Activated CD4-positive, alpha-beta T cell treated with anti-CD3 and anti-CD28 coated beads for 36 hours (primary cell): ENCODE measurements around the gene ALMS1. TPM values are rescaled to one million over a fixed set of nuclear protein-coding genes. Genes with fewer than 3 reads are reported as not detected.

Experiments
- ATAC-seq: fragments of 200-7000 bp; cut with Tn5 transposase; one replicate; pipeline ENCODE4 v1.10.0; 2021; ENCODE audit warnings: mild to moderate bottlenecking, moderate library complexity
- CTCF ChIA-PET: fragments of 350-600 bp; sonication (Branson Sonifier 250); formaldehyde crosslinking; loops from one replicate; lab custom pipeline; 2021; ENCODE audit warnings: antibody characterized with exemption; lab: Charles Lee
- POLR2A ChIA-PET: fragments of 350-600 bp; sonication (Branson Sonifier 250); formaldehyde crosslinking; loops from one replicate; lab custom pipeline; 2021; ENCODE audit warnings: antibody characterized with exemption, inconsistent platforms; lab: Charles Lee
- DNase-seq: peaks from one replicate; pipeline ENCODE4 v3.0.0-alpha.2; 2020
- H3K27ac Mint-ChIP-seq: one replicate; pipeline ENCODE4 v1.8.0; 2021; ENCODE audit warnings: mixed read lengths
- H3K27me3 Mint-ChIP-seq: one replicate; pipeline ENCODE4 v1.8.0; 2021; ENCODE audit warnings: mixed read lengths
- H3K36me3 Mint-ChIP-seq: one replicate; pipeline ENCODE4 v1.8.0; 2021; ENCODE audit warnings: low read depth, mixed read lengths
- H3K4me1 Mint-ChIP-seq: one replicate; pipeline ENCODE4 v1.8.0; 2021; ENCODE audit warnings: mixed read lengths
- H3K4me3 Mint-ChIP-seq: one replicate; pipeline ENCODE4 v1.8.0; 2021; ENCODE audit warnings: mild to moderate bottlenecking, moderate library complexity, mixed read lengths
- H3K9me3 Mint-ChIP-seq: one replicate; pipeline ENCODE4 v1.8.0; 2021; ENCODE audit warnings: low read depth, mixed read lengths
- intact Hi-C, 2 experiments: fragments of 100-400 bp; cut with DNase I in 1 of 2; cut with micrococcal nuclease in 1 of 2; formaldehyde crosslinking; loops; one replicate each; pipeline versions ENCODE4 v1.14.2 to v1.15.1; 2022 to 2024; cut with DNase I, micrococcal nuclease
- total RNA-seq, 2 experiments: library from RNA; stranded (reverse); gene quantifications; one replicate each; pipeline ENCODE4 v1.2.3, GENCODE V29; 2021

Gene ALMS1
- total RNA-seq, 2 experiments from 2014 or later: 19.2 to 24.0 TPM

GRCh38 chr2:73403237-73403636 lies 17.6 kb downstream of the ALMS1 start:
- no peaks in the 10 kb centered on the region for H3K27me3 Mint-ChIP-seq
- intact Hi-C loops: no loop called here
- ATAC-seq (no peak), DNase-seq (no peak)
- no peak overlapping the region for H3K4me3 Mint-ChIP-seq
- H3K4me1 Mint-ChIP-seq: peaks cover 6% of the 10 kb centered on the region
- H3K27ac Mint-ChIP-seq: no peak overlapping the region
- H3K9me3 Mint-ChIP-seq: peaks cover 29% of the 10 kb centered on the region
- CTCF ChIA-PET: no interaction called here
- POLR2A ChIA-PET: no interaction called here
- H3K36me3 Mint-ChIP-seq: peaks cover 58% of the 10 kb centered on the region

GRCh38 chr2:73404409-73404808 lies 18.8 kb downstream of the ALMS1 start:
- H3K4me3 Mint-ChIP-seq: no peak overlapping the region
- DNase-seq: no peak
- CTCF ChIA-PET: no interaction called here
- POLR2A ChIA-PET: no interaction called here
- intact Hi-C loops: no loop called here
- H3K36me3 Mint-ChIP-seq: peaks cover 49% of the 10 kb centered on the region
- peaks cover 6% of the 10 kb centered on the region for H3K4me1 Mint-ChIP-seq
- H3K27me3 Mint-ChIP-seq: no peaks in the 10 kb centered on the region
- ATAC-seq: no peak
- H3K27ac Mint-ChIP-seq: no peak overlapping the region
- peaks cover 24% of the 10 kb centered on the region for H3K9me3 Mint-ChIP-seq

GRCh38 chr2:73406996-73407395 lies 21.4 kb downstream of the ALMS1 start:
- intact Hi-C loops: no loop called here
- H3K4me1 Mint-ChIP-seq: peaks cover 3% of the 10 kb centered on the region
- no peaks in the 10 kb centered on the region for H3K27me3 Mint-ChIP-seq
- POLR2A ChIA-PET: no interaction called here
- H3K36me3 Mint-ChIP-seq: peaks cover 34% of the 10 kb centered on the region
- no peak overlapping the region for H3K4me3 Mint-ChIP-seq
- ATAC-seq (no peak), DNase-seq (no peak)
- CTCF ChIA-PET: no interaction called here
- H3K27ac Mint-ChIP-seq: no peak overlapping the region
- peaks cover 21% of the 10 kb centered on the region for H3K9me3 Mint-ChIP-seq

- Mint-ChIP-seq H3K27me3 (no peaks in the 10 kb centered on the region), H3K36me3 (peaks cover 24% of the 10 kb centered on the region), H3K27ac (no peak overlapping the region), H3K9me3 (peaks cover 14% of the 10 kb centered on the region), H3K4me1 (peaks cover 3% of the 10 kb centered on the region), H3K4me3 (no peak overlapping the region)
- ATAC-seq: no peak
- ChIA-PET CTCF (interaction anchor here (1.4 kb wide), 1 partner anchor 11 kb away, joined by 4 read pairs; no protein-coding TSS in a partner anchor), POLR2A (interaction anchor here (0.7 kb wide), 1 partner anchor 89 kb away, joined by 3 read pairs; no protein-coding TSS in a partner anchor)
- intact Hi-C loops: no loop called here
- DNase-seq: no peak
Measured at GRCh38 chr2:73408198-73408597, 22.6 kb downstream of the ALMS1 start.

GRCh38 chr2:73414696-73415095 lies 29.1 kb downstream of the ALMS1 start:
- Mint-ChIP-seq H3K36me3 (peaks cover 7% of the 10 kb centered on the region), H3K27me3 (no peaks in the 10 kb centered on the region), H3K9me3 (no peaks in the 10 kb centered on the region), H3K4me3 (no peak overlapping the region), H3K4me1 (peaks cover 8% of the 10 kb centered on the region), H3K27ac (no peak overlapping the region)
- intact Hi-C loops: no loop called here
- ATAC-seq: no peak
- POLR2A ChIA-PET: no interaction called here
- CTCF ChIA-PET: no interaction called here
- DNase-seq: no peak

- no peak for DNase-seq
- no peaks in the 10 kb centered on the region for H3K9me3 Mint-ChIP-seq
- POLR2A ChIA-PET: no interaction called here
- no peak overlapping the region for H3K4me3 Mint-ChIP-seq
- H3K27me3 Mint-ChIP-seq: no peaks in the 10 kb centered on the region
- CTCF ChIA-PET: no interaction called here
- peaks cover 11% of the 10 kb centered on the region for H3K36me3 Mint-ChIP-seq
- H3K4me1 Mint-ChIP-seq: peaks cover 8% of the 10 kb centered on the region
- no peak for ATAC-seq
- intact Hi-C loops: no loop called here
- H3K27ac Mint-ChIP-seq: no peak overlapping the region
Measured at GRCh38 chr2:73415906-73416305, 30.3 kb downstream of the ALMS1 start.

GRCh38 chr2:73418343-73418742 lies 32.7 kb downstream of the ALMS1 start:
- ChIA-PET CTCF (interaction anchor here (1.2 kb wide), 1 partner anchor 102 kb away, joined by 3 read pairs; no protein-coding TSS in a partner anchor), POLR2A (interaction anchor here (0.5 kb wide), 1 partner anchor 58 kb away, joined by 5 read pairs; no protein-coding TSS in a partner anchor)
- Mint-ChIP-seq H3K4me3 (no peak overlapping the region), H3K4me1 (peaks cover 8% of the 10 kb centered on the region), H3K27ac (no peak overlapping the region), H3K27me3 (no peaks in the 10 kb centered on the region), H3K9me3 (no peaks in the 10 kb centered on the region), H3K36me3 (peaks cover 9% of the 10 kb centered on the region)
- intact Hi-C loops: no loop called here
- ATAC-seq: no peak
- no peak for DNase-seq

GRCh38 chr2:73423913-73424312 lies 38.3 kb downstream of the ALMS1 start:
- no peak overlapping the region for H3K4me3 Mint-ChIP-seq
- ChIA-PET CTCF (no interaction called here), POLR2A (no interaction called here)
- H3K27ac Mint-ChIP-seq: no peak overlapping the region
- intact Hi-C loops: no loop called here
- peaks cover 26% of the 10 kb centered on the region for H3K36me3 Mint-ChIP-seq
- H3K27me3 Mint-ChIP-seq: no peaks in the 10 kb centered on the region
- H3K4me1 Mint-ChIP-seq: no peaks in the 10 kb centered on the region
- ATAC-seq (no peak), DNase-seq (no peak)
- H3K9me3 Mint-ChIP-seq: no peaks in the 10 kb centered on the region

- CTCF ChIA-PET: interaction anchor here (0.8 to 1.6 kb wide), 3 partner anchors 30 to 206 kb away, joined by 3 to 4 read pairs (median 3); no protein-coding TSS in a partner anchor
- intact Hi-C loops: no loop called here
- POLR2A ChIA-PET: no interaction called here
- Mint-ChIP-seq H3K27ac (no peak overlapping the region), H3K4me1 (no peaks in the 10 kb centered on the region), H3K4me3 (no peak overlapping the region), H3K36me3 (peaks cover 24% of the 10 kb centered on the region), H3K27me3 (no peaks in the 10 kb centered on the region), H3K9me3 (no peaks in the 10 kb centered on the region)
- DNase-seq (no peak), ATAC-seq (no peak)
Measured at GRCh38 chr2:73426176-73426575, 40.5 kb downstream of the ALMS1 start.

GRCh38 chr2:73436019-73436418 lies 50.4 kb downstream of the ALMS1 start:
- H3K9me3 Mint-ChIP-seq: no peaks in the 10 kb centered on the region
- no peak overlapping the region for H3K27ac Mint-ChIP-seq
- H3K27me3 Mint-ChIP-seq: no peaks in the 10 kb centered on the region
- intact Hi-C loops: no loop called here
- ChIA-PET CTCF (no interaction called here), POLR2A (no interaction called here)
- peaks cover 17% of the 10 kb centered on the region for H3K36me3 Mint-ChIP-seq
- no peaks in the 10 kb centered on the region for H3K4me1 Mint-ChIP-seq
- ATAC-seq (no peak), DNase-seq (no peak)
- no peak overlapping the region for H3K4me3 Mint-ChIP-seq

- Mint-ChIP-seq H3K4me1 (no peaks in the 10 kb centered on the region), H3K4me3 (no peak overlapping the region), H3K27ac (no peak overlapping the region), H3K36me3 (peaks cover 48% of the 10 kb centered on the region), H3K27me3 (no peaks in the 10 kb centered on the region), H3K9me3 (no peaks in the 10 kb centered on the region)
- ATAC-seq: no peak
- no peak for DNase-seq
- intact Hi-C loops: no loop called here
- ChIA-PET CTCF (no interaction called here), POLR2A (no interaction called here)
Measured at GRCh38 chr2:73444202-73444601, 58.6 kb downstream of the ALMS1 start.

GRCh38 chr2:73448856-73449255 lies 63.2 kb downstream of the ALMS1 start:
- Mint-ChIP-seq H3K4me3 (no peak overlapping the region), H3K27me3 (no peaks in the 10 kb centered on the region), H3K4me1 (no peaks in the 10 kb centered on the region), H3K9me3 (no peaks in the 10 kb centered on the region), H3K27ac (no peak overlapping the region), H3K36me3 (peaks cover 45% of the 10 kb centered on the region)
- ATAC-seq (no peak), DNase-seq (no peak)
- POLR2A ChIA-PET: no interaction called here
- CTCF ChIA-PET: no interaction called here
- intact Hi-C loops: no loop called here
